ENCODE measurements around the gene SARDH.
A peak's percentile ranks its signal among the peaks of the same experiment; 100 is the strongest.

The SARDH gene

GRCh38 chr9:133664173-133665050, 73.7 kb downstream of the SARDH start:
- no peak for DNase-seq

- no peak for DNase-seq
These were observed 76.2 kb downstream of the SARDH start for GRCh38 chr9:133661846-133662540.

GRCh38 chr9:133659516-133659915, 78.6 kb downstream of the SARDH start:
- no peak for DNase-seq

- DNase-seq: no peak
These were observed 79.4 kb downstream of the SARDH start for GRCh38 chr9:133658442-133659431.

GRCh38 chr9:133657120-133657661, 81.0 kb downstream of the SARDH start:
- no peak for DNase-seq

GRCh38 chr9:133656211-133657119, 81.7 kb downstream of the SARDH start:
- peak; percentile 48 for DNase-seq

- DNase-seq: no peak
These were observed 82.5 kb downstream of the SARDH start for GRCh38 chr9:133655701-133656100.

GRCh38 chr9:133654736-133655657, 83.2 kb downstream of the SARDH start:
- no peak for DNase-seq

- no peak for DNase-seq
These were observed 84.5 kb downstream of the SARDH start for GRCh38 chr9:133653638-133654037.

- no peak for DNase-seq
These were observed 88.1 kb downstream of the SARDH start for GRCh38 chr9:133650026-133650425.

GRCh38 chr9:133649194-133649593, 89.0 kb downstream of the SARDH start:
- no peak for DNase-seq

GRCh38 chr9:133647765-133648469, 90.2 kb downstream of the SARDH start:
- DNase-seq: no peak

- DNase-seq: no peak
These were observed 91.0 kb downstream of the SARDH start for GRCh38 chr9:133647148-133647547.

- DNase-seq: no peak
These were observed 93.0 kb downstream of the SARDH start for GRCh38 chr9:133645021-133645765.

- DNase-seq: no peak
These were observed 94.0 kb downstream of the SARDH start for GRCh38 chr9:133643978-133644760.

- no peak for DNase-seq
These were observed 94.8 kb downstream of the SARDH start for GRCh38 chr9:133643362-133643755.

- no peak for DNase-seq
These were observed 95.3 kb downstream of the SARDH start for GRCh38 chr9:133642708-133643361.

Measured in CD4-positive, alpha-beta T cell treated with Interleukin-12 subunit alpha and Interleukin-12 subunit beta, for 1 hour (primary cell).